Large intestine (tissue), 3 donors: ENCODE data around the gene SHISA4. TPM values are rescaled to one million over a fixed set of nuclear protein-coding genes. Genes with fewer than 3 reads are reported as not detected.
"Not testable (repeated sequence)": the region's sequence is repeated elsewhere in the genome, so short reads cannot be mapped to it uniquely, and the experiment has no call there.

ENCODE experiments used
- DNase-seq, 2 donors: peaks; one replicate each; pipeline versions ENCODE4 v3.0.0 to v3.0.0-alpha.2; 2013
- H3K27ac ChIP-seq: one replicate; pipeline ENCODE4 v1.5.1; 2013; ENCODE audit warnings: low read length
- H3K27me3 ChIP-seq: 2 replicates; pipeline ENCODE4 v1.6.1; 2013; ENCODE audit warnings: low read length; ENCODE audit not compliant: control insufficient read depth, insufficient read depth
- H3K36me3 ChIP-seq: 2 replicates; pipeline ENCODE4 v1.6.1; 2013; ENCODE audit warnings: low read length; ENCODE audit not compliant: control insufficient read depth, insufficient read depth
- H3K4me1 ChIP-seq: one replicate; pipeline ENCODE4 v1.6.1; 2013; ENCODE audit warnings: low read length; ENCODE audit not compliant: control insufficient read depth, insufficient read depth
- H3K4me3 ChIP-seq: one replicate; pipeline ENCODE4 v1.5.1; 2013; ENCODE audit warnings: low read length
- H3K9me3 ChIP-seq: one replicate; pipeline ENCODE4 v1.6.1; 2013; ENCODE audit warnings: mild to moderate bottlenecking, low read depth, low read length, moderate library complexity; ENCODE audit not compliant: control insufficient read depth
- WGBS: methylation state at CpG from one replicate; pipeline ENCODE4 v1.1.5; 2013; ENCODE audit warnings: low lambda C conversion rate; ENCODE audit not compliant: insufficient coverage; 5-methylcytosine and 5-hydroxymethylcytosine counted together
- polyA plus RNA-seq: library from polyadenylated mRNA; unstranded; fragments of 120-200 nt; gene quantifications from one replicate; pipeline ENCODE4 v1.2.1, GENCODE V29; 2013

SHISA4 gene
- polyA plus RNA-seq, 1 donor, result 6.0 TPM

- Histone ChIP-seq H3K27me3 (peaks cover 2% of the 10 kb centered on the region), H3K36me3 (no peaks in the 10 kb centered on the region), H3K4me3 (no peak overlapping the region), H3K27ac (no peak overlapping the region), H3K9me3 (no peaks in the 10 kb centered on the region), H3K4me1 (no peaks in the 10 kb centered on the region)
- DNase-seq, result no peak
- no CpG with 5 or more reads among the region's 5 CpGs for WGBS
Measured at GRCh38 chr1:201925981-201926645, 37.4 kb downstream of the SHISA4 start.

GRCh38 chr1:201928266-201928665 lies 39.6 kb downstream of the SHISA4 start:
- Histone ChIP-seq H3K27me3 (peaks cover 5% of the 10 kb centered on the region), H3K4me1 (no peaks in the 10 kb centered on the region), H3K4me3 (no peak overlapping the region), H3K36me3 (no peaks in the 10 kb centered on the region), H3K27ac (no peak overlapping the region), H3K9me3 (no peaks in the 10 kb centered on the region)
- DNase-seq, result no peak
- 100% methylated on average over 1 of the region's 3 CpGs for WGBS

GRCh38 chr1:201930137-201930536 lies 41.4 kb downstream of the SHISA4 start:
- no peak overlapping the region for H3K27ac ChIP-seq
- H3K9me3 ChIP-seq, result no peaks in the 10 kb centered on the region
- no peak for DNase-seq
- no CpG with 5 or more reads among the region's 4 CpGs for WGBS
- no peaks in the 10 kb centered on the region for H3K36me3 ChIP-seq
- peaks cover 5% of the 10 kb centered on the region for H3K27me3 ChIP-seq
- H3K4me3 ChIP-seq, result no peak overlapping the region
- H3K4me1 ChIP-seq, result no peaks in the 10 kb centered on the region

- WGBS, result 64% methylated on average over 3 of the region's 5 CpGs
- Histone ChIP-seq H3K9me3 (no peaks in the 10 kb centered on the region), H3K27me3 (peaks cover 5% of the 10 kb centered on the region), H3K4me1 (no peaks in the 10 kb centered on the region), H3K27ac (no peak overlapping the region), H3K4me3 (no peak overlapping the region), H3K36me3 (no peaks in the 10 kb centered on the region)
- DNase-seq, result no peak
Measured at GRCh38 chr1:201930803-201931202, 42.1 kb downstream of the SHISA4 start.

GRCh38 chr1:201933840-201934430 lies 45.2 kb downstream of the SHISA4 start:
- no peaks in the 10 kb centered on the region for H3K36me3 ChIP-seq
- H3K4me3 ChIP-seq, result no peak overlapping the region
- no peaks in the 10 kb centered on the region for H3K4me1 ChIP-seq
- DNase-seq, result no peak
- 17% methylated on average over 1 of the region's 5 CpGs for WGBS
- H3K27ac ChIP-seq, result no peak overlapping the region
- H3K9me3 ChIP-seq, result no peaks in the 10 kb centered on the region
- H3K27me3 ChIP-seq, result peaks cover 5% of the 10 kb centered on the region

GRCh38 chr1:201937624-201938213 lies 49.0 kb downstream of the SHISA4 start:
- H3K9me3 ChIP-seq, result no peaks in the 10 kb centered on the region
- no peak overlapping the region for H3K4me3 ChIP-seq
- DNase-seq, result no peak
- H3K27me3 ChIP-seq, result no peaks in the 10 kb centered on the region
- no CpG with 5 or more reads among the region's 5 CpGs for WGBS
- no peaks in the 10 kb centered on the region for H3K4me1 ChIP-seq
- H3K36me3 ChIP-seq, result no peaks in the 10 kb centered on the region
- no peak overlapping the region for H3K27ac ChIP-seq

GRCh38 chr1:201938440-201939035 lies 49.8 kb downstream of the SHISA4 start:
- WGBS, result no CpG with 5 or more reads among the region's 4 CpGs
- Histone ChIP-seq H3K27ac (no peak overlapping the region), H3K4me1 (no peaks in the 10 kb centered on the region), H3K9me3 (no peaks in the 10 kb centered on the region), H3K4me3 (no peak overlapping the region), H3K36me3 (no peaks in the 10 kb centered on the region), H3K27me3 (no peaks in the 10 kb centered on the region)
- DNase-seq, result no peak

- DNase-seq, result no peak
- H3K36me3 ChIP-seq, result no peaks in the 10 kb centered on the region
- H3K9me3 ChIP-seq, result no peaks in the 10 kb centered on the region
- H3K27ac ChIP-seq, result no peak overlapping the region
- no peaks in the 10 kb centered on the region for H3K4me1 ChIP-seq
- H3K27me3 ChIP-seq, result peaks cover 6% of the 10 kb centered on the region
- 100% methylated on average over 1 of the region's 4 CpGs for WGBS
- no peak overlapping the region for H3K4me3 ChIP-seq
Measured at GRCh38 chr1:201939148-201939547, 50.5 kb downstream of the SHISA4 start.

- no peak overlapping the region for H3K4me3 ChIP-seq
Measured at GRCh38 chr1:201939574-201939973, 50.9 kb downstream of the SHISA4 start.

GRCh38 chr1:201940316-201940715 lies 51.6 kb downstream of the SHISA4 start:
- peaks cover 17% of the 10 kb centered on the region for H3K27me3 ChIP-seq
- H3K4me1 ChIP-seq, DNase-seq, H3K9me3 ChIP-seq, H3K27ac ChIP-seq, H3K36me3 ChIP-seq, H3K4me3 ChIP-seq: not testable (repeated sequence)
- no CpG with 5 or more reads among the region's 10 CpGs for WGBS

More at GRCh38 chr1:201939574-201939973, 50.9 kb downstream of the SHISA4 start:
- DNase-seq, result no peak
- no peaks in the 10 kb centered on the region for H3K36me3 ChIP-seq
- no peaks in the 10 kb centered on the region for H3K4me1 ChIP-seq
- no CpG with 5 or more reads among the region's 5 CpGs for WGBS
- no peak overlapping the region for H3K27ac ChIP-seq
- H3K27me3 ChIP-seq, result peaks cover 10% of the 10 kb centered on the region
- H3K9me3 ChIP-seq, result no peaks in the 10 kb centered on the region
